Nephron (organoid): ENCODE results near the gene FIGLA.

Source experiments
- H3K27ac Mint-ChIP-seq, 3 experiments: 2 replicates each; pipeline ENCODE4 v1.8.0; 2020; ENCODE audit warnings: mixed read lengths in 3 of 3, mild to moderate bottlenecking in 2 of 3, moderate library complexity in 1 of 3
- H3K27me3 Mint-ChIP-seq: 2 replicates; pipeline ENCODE4 v1.8.0; 2021; ENCODE audit warnings: low read depth, mild to moderate bottlenecking, moderate library complexity, mixed read lengths
- H3K36me3 Mint-ChIP-seq: 2 replicates; pipeline ENCODE4 v1.8.0; 2020; ENCODE audit warnings: low read depth, mixed read lengths
- H3K4me1 Mint-ChIP-seq: 2 replicates; pipeline ENCODE4 v1.8.0; 2020; ENCODE audit warnings: mixed read lengths
- H3K4me3 Mint-ChIP-seq, 3 experiments: 2 replicates each; pipeline ENCODE4 v1.8.0; 2020; ENCODE audit warnings: mild to moderate bottlenecking in 3 of 3, mixed read lengths in 3 of 3, moderate library complexity in 2 of 3
- H3K9me3 Mint-ChIP-seq: 2 replicates; pipeline ENCODE4 v1.8.0; 2020; ENCODE audit warnings: mixed read lengths
- TF ChIP-seq, protein P1 (sequence below), 3 experiments: fragments of 200-600 bp; sonication (generic); IDR thresholded peaks; one replicate each; pipeline ENCODE4 v1.5.0; 2021; ENCODE audit warnings: antibody characterized with exemption in 3 of 3; ENCODE audit not compliant: unreplicated experiment in 3 of 3

FIGLA gene

DNA sequence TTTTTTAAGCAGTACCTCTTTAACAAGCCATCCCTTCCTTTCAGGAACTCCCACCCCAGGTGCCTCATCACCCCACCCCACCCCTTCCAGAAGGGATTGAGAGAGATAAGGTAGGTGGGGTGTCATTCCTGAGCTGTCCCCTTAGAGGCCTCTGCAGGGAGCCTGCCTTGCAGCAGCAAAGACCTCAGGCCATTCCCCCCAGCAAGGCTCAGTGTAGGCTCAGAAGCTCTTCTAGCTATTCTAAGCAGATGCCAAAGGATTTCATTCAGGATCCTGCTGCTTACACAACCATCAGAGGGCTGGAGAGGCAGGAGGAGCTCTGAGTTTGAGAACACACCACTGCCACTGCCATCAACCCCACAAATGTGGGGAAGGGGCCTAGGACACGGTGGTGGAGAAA, 5.8 kb upstream of the FIGLA start:
- H3K27ac Mint-ChIP-seq, result no peak overlapping the region
- H3K36me3 Mint-ChIP-seq, result no peaks in the 10 kb centered on the region
- TF ChIP-seq, protein P1, sequence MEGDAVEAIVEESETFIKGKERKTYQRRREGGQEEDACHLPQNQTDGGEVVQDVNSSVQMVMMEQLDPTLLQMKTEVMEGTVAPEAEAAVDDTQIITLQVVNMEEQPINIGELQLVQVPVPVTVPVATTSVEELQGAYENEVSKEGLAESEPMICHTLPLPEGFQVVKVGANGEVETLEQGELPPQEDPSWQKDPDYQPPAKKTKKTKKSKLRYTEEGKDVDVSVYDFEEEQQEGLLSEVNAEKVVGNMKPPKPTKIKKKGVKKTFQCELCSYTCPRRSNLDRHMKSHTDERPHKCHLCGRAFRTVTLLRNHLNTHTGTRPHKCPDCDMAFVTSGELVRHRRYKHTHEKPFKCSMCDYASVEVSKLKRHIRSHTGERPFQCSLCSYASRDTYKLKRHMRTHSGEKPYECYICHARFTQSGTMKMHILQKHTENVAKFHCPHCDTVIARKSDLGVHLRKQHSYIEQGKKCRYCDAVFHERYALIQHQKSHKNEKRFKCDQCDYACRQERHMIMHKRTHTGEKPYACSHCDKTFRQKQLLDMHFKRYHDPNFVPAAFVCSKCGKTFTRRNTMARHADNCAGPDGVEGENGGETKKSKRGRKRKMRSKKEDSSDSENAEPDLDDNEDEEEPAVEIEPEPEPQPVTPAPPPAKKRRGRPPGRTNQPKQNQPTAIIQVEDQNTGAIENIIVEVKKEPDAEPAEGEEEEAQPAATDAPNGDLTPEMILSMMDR (IDR thresholded peaks at IDR 0.05; ENCODE audit: unreplicated experiment in 3 of 3), result no peak
- H3K4me1 Mint-ChIP-seq, result peaks cover 4% of the 10 kb centered on the region
- no peak overlapping the region for H3K4me3 Mint-ChIP-seq
- H3K9me3 Mint-ChIP-seq, result peaks cover 17% of the 10 kb centered on the region
- H3K27me3 Mint-ChIP-seq, result peaks cover 56% of the 10 kb centered on the region

DNA sequence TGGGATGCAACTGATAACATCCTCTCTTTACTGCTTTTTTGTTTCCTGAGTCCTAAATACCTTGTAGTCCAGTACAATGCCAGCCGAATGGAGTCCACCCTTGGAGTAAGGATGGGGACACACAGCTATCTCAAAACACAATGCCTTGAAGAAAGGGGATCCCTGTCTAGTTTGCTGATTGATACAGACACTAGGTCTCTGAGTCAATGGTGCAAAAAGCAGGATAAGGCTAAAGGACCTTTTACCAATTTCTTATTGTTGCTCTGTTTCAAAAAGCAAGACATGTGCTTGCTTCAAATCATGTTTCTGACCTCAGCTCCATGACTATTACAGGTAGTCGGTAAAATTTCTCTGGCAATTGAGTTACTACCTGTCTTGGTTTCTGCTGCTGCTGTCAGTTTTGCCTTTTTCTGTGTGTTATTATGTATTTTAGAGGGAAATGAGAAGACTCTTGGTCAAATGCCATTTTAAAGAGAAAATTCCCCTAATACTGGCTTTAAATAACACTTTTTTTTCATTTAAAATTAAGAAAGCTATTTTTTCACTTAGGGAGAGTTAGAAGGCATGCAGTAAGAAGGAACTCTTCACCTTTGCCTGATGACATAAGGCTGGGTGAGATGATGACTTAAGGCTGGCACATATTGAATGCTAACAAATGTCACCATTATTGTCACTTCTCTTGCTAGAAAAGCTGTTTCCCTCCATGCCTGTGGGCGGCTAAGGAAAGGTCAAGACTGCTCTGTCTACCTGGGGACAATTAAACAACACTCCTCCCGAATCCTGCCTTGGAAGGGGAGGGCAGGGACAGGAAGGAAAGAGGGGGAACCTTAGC, 4.9 kb upstream of the FIGLA start:
- H3K27ac Mint-ChIP-seq, result no peak overlapping the region
- H3K4me1 Mint-ChIP-seq, result peaks cover 8% of the 10 kb centered on the region
- H3K9me3 Mint-ChIP-seq, result peaks cover 15% of the 10 kb centered on the region
- no peak overlapping the region for H3K4me3 Mint-ChIP-seq
- peaks cover 57% of the 10 kb centered on the region for H3K27me3 Mint-ChIP-seq
- no peaks in the 10 kb centered on the region for H3K36me3 Mint-ChIP-seq
- TF ChIP-seq, protein P1 (IDR thresholded peaks at IDR 0.05; ENCODE audit: unreplicated experiment in 3 of 3), result no peak

- Mint-ChIP-seq H3K27me3 (peaks cover 64% of the 10 kb centered on the region), H3K27ac (no peak overlapping the region), H3K4me3 (peak overlapping the region in 2 of 3 experiments; percentile 16 to 17), H3K9me3 (peaks cover 7% of the 10 kb centered on the region), H3K36me3 (no peaks in the 10 kb centered on the region), H3K4me1 (peaks cover 14% of the 10 kb centered on the region)
- TF ChIP-seq, protein P1 (IDR thresholded peaks at IDR 0.05; ENCODE audit: unreplicated experiment in 3 of 3), result no peak
Measured at GRCh38 chr2:70793450-70793849, 3.0 kb upstream of the FIGLA start.

GRCh38 chr2:70789304-70790135, 923 bp downstream of the FIGLA start:
- Mint-ChIP-seq H3K27ac (no peak overlapping the region), H3K4me1 (peaks cover 18% of the 10 kb centered on the region), H3K9me3 (peaks cover 3% of the 10 kb centered on the region), H3K36me3 (no peaks in the 10 kb centered on the region), H3K27me3 (peaks cover 89% of the 10 kb centered on the region), H3K4me3 (peak overlapping the region; percentile 78 to 81 (median 78))
- TF ChIP-seq, protein P1 (IDR thresholded peaks at IDR 0.05; ENCODE audit: unreplicated experiment in 3 of 3), result peak; percentile 64 to 69 (median 68)

GRCh38 chr2:70785137-70785911, 5.1 kb downstream of the FIGLA start:
- no peak overlapping the region for H3K27ac Mint-ChIP-seq
- TF ChIP-seq, protein P1 (IDR thresholded peaks at IDR 0.05; ENCODE audit: unreplicated experiment in 3 of 3), result peak; percentile 56 to 62 (median 58)
- no peaks in the 10 kb centered on the region for H3K9me3 Mint-ChIP-seq
- peaks cover 60% of the 10 kb centered on the region for H3K27me3 Mint-ChIP-seq
- peaks cover 23% of the 10 kb centered on the region for H3K4me1 Mint-ChIP-seq
- H3K36me3 Mint-ChIP-seq, result no peaks in the 10 kb centered on the region
- no peak overlapping the region for H3K4me3 Mint-ChIP-seq
